Prostate gland (tissue), 2 donors: ENCODE data around the gene NR3C1. TPM values are rescaled to one million over a fixed set of nuclear protein-coding genes. Genes with fewer than 3 reads are reported as not detected.

Source experiments
- DNase-seq: peaks from one replicate; pipeline ENCODE4 v3.0.0-alpha.2; 2019; ENCODE audit warnings: low spot score
- H3K27ac ChIP-seq, 2 donors: fragments of 200-600 bp; sonication (generic); 2 replicates each; pipeline ENCODE4 v1.5.1; 2017 to 2019
- H3K27me3 ChIP-seq: fragments of 200-600 bp; sonication (generic); replicated peaks from 2 replicates; pipeline ENCODE4 v1.5.1; 2019; ENCODE audit not compliant: insufficient read depth
- H3K36me3 ChIP-seq, 2 donors: fragments of 200-600 bp; sonication (generic); 1 replicate in 1 of 2; 2 replicates in 1 of 2; pipeline versions ENCODE4 v1.5.1 to v1.8.1; 2017 to 2019
- H3K4me1 ChIP-seq: fragments of 200-600 bp; sonication (generic); replicated peaks from 2 replicates; pipeline ENCODE4 v1.5.1; 2019
- H3K4me3 ChIP-seq, 2 donors: fragments of 200-600 bp; sonication (generic); 2 replicates each; pipeline ENCODE4 v1.5.1; 2017 to 2019
- H3K9me3 ChIP-seq: fragments of 200-600 bp; sonication (generic); 2 replicates; pipeline ENCODE4 v1.5.1; 2017
- CTCF ChIP-seq, 4 experiments: fragments of 200-600 bp in 2 of 4; fragments of 450-650 bp in 2 of 4; sonication (generic) in 2 of 4; IDR thresholded peaks; 1 replicate in 3 of 4; 2 replicates in 1 of 4; pipeline ENCODE4 v1.5.1; 2016 to 2019; ENCODE audit warnings: antibody characterized with exemption in 4 of 4, mild to moderate bottlenecking in 2 of 4, moderate library complexity in 2 of 4
- POLR2A ChIP-seq: fragments of 450-650 bp; IDR thresholded peaks from one replicate; pipeline ENCODE4 v1.6.1; 2016; ENCODE audit warnings: antibody characterized with exemption, mild to moderate bottlenecking
- POLR2AphosphoS5 ChIP-seq: sonication (generic); formaldehyde crosslinking; IDR thresholded peaks from one replicate; pipeline ENCODE4 v1.6.1; 2017; ENCODE audit warnings: antibody characterized with exemption
- WGBS: methylation state at CpG from one replicate; pipeline ENCODE4 v1.1.5; 2018; 5-methylcytosine and 5-hydroxymethylcytosine counted together
- intact Hi-C: fragments of 100-400 bp; cut with DNase I; formaldehyde crosslinking; loops from one replicate; pipeline ENCODE4 v1.14.2; 2022
- total RNA-seq, 2 donors: library from RNA; depleted of rRNA; stranded (reverse); fragments of >200 nt; gene quantifications; one replicate each; pipeline ENCODE4 v1.1.0, GENCODE V29; 2016

NR3C1 gene
- total RNA-seq, 2 donors from 2014 or later = 42.4 to 55.5 TPM

DNA sequence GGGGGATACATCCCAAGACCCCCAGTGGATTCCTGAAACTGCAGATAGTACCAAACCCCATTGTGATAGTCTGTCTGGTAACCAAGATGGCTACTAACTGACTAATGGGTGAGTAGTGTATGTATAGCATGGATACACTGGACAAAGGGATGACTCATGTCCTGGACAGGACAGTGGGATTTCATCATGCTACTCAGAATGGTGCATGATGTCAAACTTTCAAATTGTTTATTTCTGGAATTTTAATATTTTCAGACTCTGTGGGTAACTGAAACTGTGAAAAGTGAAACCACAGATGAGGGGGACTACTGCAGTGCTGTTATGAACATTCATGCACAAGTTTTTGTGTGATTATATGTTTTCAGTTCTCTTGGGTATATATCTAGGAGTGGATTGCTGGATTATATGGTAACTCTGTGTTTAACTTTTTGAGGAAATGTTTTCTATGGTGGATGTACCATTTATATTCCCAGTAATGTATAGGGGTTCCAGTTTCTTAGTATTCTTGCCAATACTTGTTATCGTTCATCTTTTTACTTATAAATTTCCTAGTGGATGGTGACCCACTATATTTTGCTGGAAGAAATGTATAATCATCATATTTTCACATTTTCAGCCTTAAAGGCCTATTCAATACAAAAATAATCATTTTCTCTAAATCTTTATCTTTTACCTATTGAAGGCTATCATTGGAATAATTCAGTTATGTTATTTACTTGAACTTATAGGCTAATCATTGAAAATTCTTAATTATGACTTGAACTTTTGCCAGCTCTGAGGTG lies 140.9 kb downstream of the NR3C1 start:
- 95% methylated on average over 1 of the region's 1 CpG for WGBS
- Histone ChIP-seq H3K9me3 (no peaks in the 10 kb centered on the region), H3K27ac (no peak overlapping the region), H3K27me3 (no peaks in the 10 kb centered on the region), H3K4me3 (no peak overlapping the region), H3K36me3 (no peaks in the 10 kb centered on the region), H3K4me1 (no peaks in the 10 kb centered on the region)
- TF ChIP-seq POLR2A (no peak), POLR2AphosphoS5 (no peak), CTCF (IDR thresholded peaks at IDR 0.05) (no peak)
- no peak for DNase-seq
- intact Hi-C loops = no loop called here

DNA sequence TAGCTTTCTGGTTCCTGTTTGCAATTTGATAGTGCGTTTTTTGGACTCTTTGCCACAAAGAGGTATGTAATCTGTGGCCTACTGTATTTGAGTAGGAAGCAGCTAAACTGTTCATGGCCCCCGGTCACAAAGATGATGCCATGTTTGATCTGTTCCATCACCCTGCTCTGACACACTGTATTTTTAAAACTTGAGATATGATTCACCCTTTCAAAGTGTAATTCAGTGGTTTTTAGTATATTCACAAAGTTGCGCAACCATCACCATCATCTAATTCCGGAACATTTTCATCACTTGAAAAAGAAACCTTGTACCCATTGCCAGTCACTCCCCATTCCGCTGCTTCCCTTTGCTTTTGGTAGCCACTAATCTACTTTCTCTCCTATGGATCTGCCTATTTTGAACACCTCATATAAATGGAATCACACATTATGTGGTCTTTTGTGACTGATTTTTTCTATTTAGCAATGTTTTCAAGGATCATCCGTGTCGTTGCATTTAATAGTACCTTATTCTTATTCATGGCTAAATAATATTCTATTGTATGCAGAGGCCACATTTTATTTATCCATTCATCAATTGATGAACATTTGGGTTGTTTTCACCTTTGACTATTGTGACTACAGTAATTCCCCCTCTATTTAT lies 141.6 kb downstream of the NR3C1 start:
- Histone ChIP-seq H3K27ac (no peak overlapping the region), H3K4me1 (no peaks in the 10 kb centered on the region), H3K36me3 (no peaks in the 10 kb centered on the region), H3K4me3 (no peak overlapping the region), H3K27me3 (no peaks in the 10 kb centered on the region), H3K9me3 (no peaks in the 10 kb centered on the region)
- TF ChIP-seq POLR2A = no peak
- no peak for TF ChIP-seq POLR2AphosphoS5
- TF ChIP-seq CTCF (IDR thresholded peaks at IDR 0.05) = no peak
- no peak for DNase-seq
- 95% methylated on average over 7 of the region's 7 CpGs for WGBS
- intact Hi-C loops = no loop called here

- no peak overlapping the region for H3K4me3 ChIP-seq
- WGBS = 91% methylated on average over 7 of the region's 7 CpGs
- H3K27me3 ChIP-seq = no peaks in the 10 kb centered on the region
- intact Hi-C loops = no loop called here
- no peaks in the 10 kb centered on the region for H3K36me3 ChIP-seq
- no peak for DNase-seq
- H3K9me3 ChIP-seq = no peaks in the 10 kb centered on the region
- TF ChIP-seq POLR2AphosphoS5 = no peak
- TF ChIP-seq CTCF (IDR thresholded peaks at IDR 0.05) = no peak
- TF ChIP-seq POLR2A = no peak
- no peaks in the 10 kb centered on the region for H3K4me1 ChIP-seq
- H3K27ac ChIP-seq = no peak overlapping the region
These were observed 144.3 kb downstream of the NR3C1 start for GRCh38 chr5:143259254-143259605.

DNA sequence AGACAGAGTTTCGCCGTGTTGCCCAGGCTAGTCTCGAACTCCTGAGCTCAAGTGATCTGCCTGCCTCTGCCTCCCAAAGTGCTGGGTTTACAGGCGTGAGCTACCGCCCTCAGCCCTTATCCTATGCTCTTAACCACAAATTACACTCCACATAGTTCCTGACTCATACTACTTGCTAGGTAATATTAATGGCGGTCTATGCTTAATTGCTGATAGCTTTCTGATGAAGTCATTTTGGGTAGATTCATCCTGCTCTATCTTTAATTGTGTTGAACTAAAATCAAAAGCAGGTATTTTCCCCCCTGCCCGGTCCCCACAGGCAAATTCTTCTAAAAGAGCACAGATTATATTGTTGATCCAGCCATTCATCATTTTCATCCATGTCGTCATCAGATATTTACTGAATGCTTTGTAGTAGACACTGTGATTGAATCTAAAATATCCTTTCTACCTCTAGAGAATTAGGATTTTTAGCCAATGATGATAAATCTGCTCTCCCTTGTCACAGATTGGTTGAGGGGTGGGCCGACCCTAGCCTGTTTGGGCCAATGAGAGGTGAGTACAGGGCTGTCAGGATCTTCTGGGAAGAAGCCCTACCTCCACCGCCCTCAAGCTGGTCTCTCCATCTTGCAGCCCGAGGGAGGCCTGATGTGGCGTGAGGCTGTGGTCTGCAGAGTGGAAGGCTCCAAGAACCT lies 144.8 kb downstream of the NR3C1 start:
- no peak for DNase-seq
- H3K36me3 ChIP-seq = no peaks in the 10 kb centered on the region
- H3K27me3 ChIP-seq = no peaks in the 10 kb centered on the region
- no peaks in the 10 kb centered on the region for H3K9me3 ChIP-seq
- 91% methylated on average over 12 of the region's 12 CpGs for WGBS
- TF ChIP-seq POLR2AphosphoS5 (no peak), CTCF (IDR thresholded peaks at IDR 0.05) (no peak), POLR2A (no peak)
- H3K4me3 ChIP-seq = no peak overlapping the region
- no peaks in the 10 kb centered on the region for H3K4me1 ChIP-seq
- intact Hi-C loops = no loop called here
- H3K27ac ChIP-seq = no peak overlapping the region
